ENCODE results near the gene SYNE1.

Gene SYNE1

DNA sequence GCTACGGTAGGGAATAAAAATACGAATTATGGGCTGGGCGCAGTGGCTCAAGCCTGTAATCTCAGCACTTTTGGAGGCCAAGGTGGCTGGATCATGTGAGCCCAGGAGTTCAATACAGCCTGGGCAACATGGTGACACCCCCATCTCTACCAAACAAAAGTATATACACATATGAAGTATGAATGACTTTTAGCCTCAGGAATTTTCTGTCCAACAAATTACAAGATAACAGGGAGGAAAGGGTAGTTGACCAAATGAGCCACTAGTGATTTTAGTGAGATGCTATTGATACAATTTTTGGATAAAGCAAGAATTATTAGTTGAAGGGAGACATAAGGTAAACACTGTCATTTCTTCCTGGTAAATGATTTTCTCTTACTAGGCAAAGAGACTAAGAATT, 328.2 kb downstream of the SYNE1 start:
- Histone ChIP-seq H3K9me3 (no peaks in the 10 kb centered on the region), H3K36me3 (peaks cover 96% of the 10 kb centered on the region), H3K27ac (no peak overlapping the region), H3K27me3 (no peaks in the 10 kb centered on the region), H3K4me1 (ENCODE audit: control insufficient read depth in 1 of 2, insufficient read depth in 1 of 2, low read depth in 1 of 2, low read length in 1 of 2) (no peaks in the 10 kb centered on the region), H3K4me3 (ENCODE audit: low read depth in 1 of 2, low read length in 1 of 2) (no peak overlapping the region)
- TF ChIP-seq, protein P1, sequence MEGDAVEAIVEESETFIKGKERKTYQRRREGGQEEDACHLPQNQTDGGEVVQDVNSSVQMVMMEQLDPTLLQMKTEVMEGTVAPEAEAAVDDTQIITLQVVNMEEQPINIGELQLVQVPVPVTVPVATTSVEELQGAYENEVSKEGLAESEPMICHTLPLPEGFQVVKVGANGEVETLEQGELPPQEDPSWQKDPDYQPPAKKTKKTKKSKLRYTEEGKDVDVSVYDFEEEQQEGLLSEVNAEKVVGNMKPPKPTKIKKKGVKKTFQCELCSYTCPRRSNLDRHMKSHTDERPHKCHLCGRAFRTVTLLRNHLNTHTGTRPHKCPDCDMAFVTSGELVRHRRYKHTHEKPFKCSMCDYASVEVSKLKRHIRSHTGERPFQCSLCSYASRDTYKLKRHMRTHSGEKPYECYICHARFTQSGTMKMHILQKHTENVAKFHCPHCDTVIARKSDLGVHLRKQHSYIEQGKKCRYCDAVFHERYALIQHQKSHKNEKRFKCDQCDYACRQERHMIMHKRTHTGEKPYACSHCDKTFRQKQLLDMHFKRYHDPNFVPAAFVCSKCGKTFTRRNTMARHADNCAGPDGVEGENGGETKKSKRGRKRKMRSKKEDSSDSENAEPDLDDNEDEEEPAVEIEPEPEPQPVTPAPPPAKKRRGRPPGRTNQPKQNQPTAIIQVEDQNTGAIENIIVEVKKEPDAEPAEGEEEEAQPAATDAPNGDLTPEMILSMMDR (IDR thresholded peaks at IDR 0.05), result no peak

DNA sequence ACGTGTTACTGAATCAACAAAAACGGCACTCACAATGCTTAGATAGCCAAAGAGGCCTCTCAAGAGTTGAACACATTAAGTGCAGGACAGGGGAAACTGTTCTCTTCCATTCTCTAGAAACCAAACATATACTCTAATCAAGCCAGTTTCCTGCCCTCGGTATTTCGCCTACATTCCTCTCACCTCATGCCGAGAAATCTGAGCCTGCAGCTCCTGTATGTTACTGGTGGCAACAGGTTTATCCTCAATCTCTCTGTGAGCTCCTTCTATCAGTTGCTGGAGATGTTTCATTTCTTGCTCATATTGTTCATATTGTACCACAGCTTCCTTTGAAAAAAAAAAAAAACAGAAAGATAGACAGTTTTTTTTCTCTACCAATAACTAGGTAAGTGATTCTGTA, 328.9 kb downstream of the SYNE1 start:
- TF ChIP-seq, protein P1 (IDR thresholded peaks at IDR 0.05), result no peak
- H3K27ac ChIP-seq, result no peak overlapping the region
- H3K4me1 ChIP-seq (ENCODE audit: control insufficient read depth in 1 of 2, insufficient read depth in 1 of 2, low read depth in 1 of 2, low read length in 1 of 2), result no peaks in the 10 kb centered on the region
- no peaks in the 10 kb centered on the region for H3K27me3 ChIP-seq
- H3K9me3 ChIP-seq, result no peaks in the 10 kb centered on the region
- no peak overlapping the region for H3K4me3 ChIP-seq (ENCODE audit: low read depth in 1 of 2, low read length in 1 of 2)
- peaks cover 96% of the 10 kb centered on the region for H3K36me3 ChIP-seq

DNA sequence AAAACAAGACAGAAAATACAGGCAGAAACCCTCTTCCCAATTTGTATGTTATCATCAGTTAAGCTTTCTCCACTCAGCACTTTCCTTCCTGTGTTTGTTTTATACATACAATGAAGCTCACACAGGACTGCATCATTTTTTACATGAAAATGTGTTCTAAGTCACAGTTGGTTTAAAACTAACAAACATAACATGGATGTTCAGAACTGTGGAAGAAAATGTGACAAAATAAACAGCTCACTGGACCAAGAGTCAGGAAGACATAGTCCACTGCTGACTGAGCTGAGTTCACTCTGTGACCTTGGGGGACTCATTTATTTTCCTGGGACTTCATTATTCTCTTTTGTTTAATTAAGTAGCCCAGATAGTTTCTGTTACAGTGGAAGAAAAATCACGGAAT, 331.5 kb downstream of the SYNE1 start:
- H3K36me3 ChIP-seq, result peaks cover 93% of the 10 kb centered on the region
- H3K9me3 ChIP-seq, result no peaks in the 10 kb centered on the region
- no peak overlapping the region for H3K4me3 ChIP-seq (ENCODE audit: low read depth in 1 of 2, low read length in 1 of 2)
- no peaks in the 10 kb centered on the region for H3K27me3 ChIP-seq
- H3K27ac ChIP-seq, result no peak overlapping the region
- TF ChIP-seq, protein P1 (IDR thresholded peaks at IDR 0.05), result no peak
- peaks cover 3 to 11% of the 10 kb centered on the region in 2 experiments for H3K4me1 ChIP-seq (ENCODE audit: control insufficient read depth in 1 of 2, insufficient read depth in 1 of 2, low read depth in 1 of 2, low read length in 1 of 2)

DNA sequence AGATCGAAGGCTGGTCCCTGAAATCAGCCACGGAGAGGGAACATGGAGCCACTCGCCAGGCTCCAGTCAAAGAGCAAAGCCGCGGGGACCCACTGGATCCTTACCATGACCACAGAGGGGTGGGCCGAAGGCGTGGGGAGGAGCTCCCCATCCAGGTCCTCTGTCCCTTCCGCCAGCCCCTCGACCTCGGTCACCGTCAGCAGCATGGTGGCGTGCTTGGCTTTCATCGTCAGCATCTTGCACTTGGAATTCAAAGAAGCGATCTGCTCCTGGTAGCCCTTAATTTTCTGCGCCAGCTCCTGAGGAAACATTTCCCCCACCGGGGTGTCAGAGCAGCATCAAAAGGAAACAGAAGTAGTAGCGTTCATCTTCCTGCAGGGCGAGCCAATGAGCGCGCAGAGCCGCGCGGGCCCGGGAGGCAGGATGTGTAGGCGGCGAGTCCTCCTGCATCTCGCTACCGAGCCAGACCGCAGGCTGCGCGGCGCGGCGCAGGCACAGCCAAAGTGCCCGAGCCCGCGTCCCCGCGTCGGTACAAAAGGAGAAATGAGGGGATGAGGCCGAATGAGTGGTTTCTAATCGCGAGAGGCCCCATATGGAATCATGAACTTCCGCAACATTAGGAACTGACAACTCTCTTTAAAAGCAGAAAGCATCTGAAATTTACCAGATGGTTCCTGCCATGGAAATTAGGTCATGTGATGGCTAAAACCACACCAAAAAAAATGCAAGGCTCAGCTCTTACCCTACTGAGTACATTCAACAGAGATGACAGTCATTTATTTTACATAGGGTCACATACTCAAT, 335.2 kb downstream of the SYNE1 start:
- Histone ChIP-seq H3K27me3 (no peaks in the 10 kb centered on the region), H3K27ac (peak overlapping the region; percentile 38), H3K4me1 (ENCODE audit: control insufficient read depth in 1 of 2, insufficient read depth in 1 of 2, low read depth in 1 of 2, low read length in 1 of 2) (peaks cover 3 to 11% of the 10 kb centered on the region in 2 experiments), H3K4me3 (ENCODE audit: low read depth in 1 of 2, low read length in 1 of 2) (no peak overlapping the region), H3K9me3 (no peaks in the 10 kb centered on the region), H3K36me3 (peaks cover 90% of the 10 kb centered on the region)
- TF ChIP-seq, protein P1 (IDR thresholded peaks at IDR 0.05), result peak; percentile 36

DNA sequence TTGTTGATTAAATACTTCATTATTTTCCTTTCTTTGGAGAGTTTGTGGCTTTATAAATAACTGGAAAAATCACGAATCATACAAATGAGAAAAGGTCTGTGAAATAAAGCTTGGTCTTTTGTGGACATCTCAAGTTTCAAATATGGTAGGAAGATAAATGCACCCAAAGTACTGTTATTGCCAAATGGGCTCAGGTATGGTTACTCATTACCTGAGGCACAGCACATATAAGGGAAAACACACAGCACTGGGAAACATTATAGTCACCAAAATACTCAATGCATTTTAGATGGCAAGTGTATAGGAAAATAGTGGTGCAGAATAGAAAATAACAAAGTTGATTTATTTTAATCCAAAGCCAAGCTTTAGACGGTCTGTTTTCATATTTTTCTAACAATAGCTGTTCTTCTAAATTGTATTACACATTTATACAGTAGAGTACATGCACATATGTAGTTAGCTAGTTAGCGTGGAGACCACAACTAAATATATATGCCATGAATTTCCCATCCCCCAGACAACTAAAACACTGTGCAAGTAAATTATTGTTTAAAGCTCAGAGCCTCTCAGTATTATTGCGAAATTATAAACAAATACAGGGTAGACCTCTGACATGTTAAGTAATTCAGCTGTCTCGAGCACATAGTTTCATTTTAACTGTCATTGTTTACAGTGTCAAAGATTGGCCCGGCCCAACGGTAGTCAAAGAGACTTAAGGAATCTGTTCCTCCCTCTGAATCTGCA, 336.0 kb downstream of the SYNE1 start:
- TF ChIP-seq, protein P1 (IDR thresholded peaks at IDR 0.05), result no peak
- no peak overlapping the region for H3K4me3 ChIP-seq (ENCODE audit: low read depth in 1 of 2, low read length in 1 of 2)
- peak overlapping the region; percentile 38 for H3K27ac ChIP-seq
- H3K4me1 ChIP-seq (ENCODE audit: control insufficient read depth in 1 of 2, insufficient read depth in 1 of 2, low read depth in 1 of 2, low read length in 1 of 2), result peaks cover 3 to 11% of the 10 kb centered on the region in 2 experiments
- peaks cover 90% of the 10 kb centered on the region for H3K36me3 ChIP-seq
- no peaks in the 10 kb centered on the region for H3K9me3 ChIP-seq
- no peaks in the 10 kb centered on the region for H3K27me3 ChIP-seq

Measured in neutrophil (primary cell).